GM12864 (cell line): ENCODE data around the gene WDR46.
"Not testable (repeated sequence)": the region's sequence is repeated elsewhere in the genome, so short reads cannot be mapped to it uniquely, and the experiment has no call there.

Experiments used
- DNase-seq: peaks from one replicate; pipeline ENCODE4 v3.0.0-alpha.2; 2011; ENCODE audit warnings: low read depth
- H3K4me3 ChIP-seq: 2 replicates; pipeline ENCODE4 v1.5.1; 2011; ENCODE audit warnings: mild to moderate bottlenecking, low read depth, low read length, control low read depth
- TF ChIP-seq, protein P1 (sequence below): IDR thresholded peaks from 2 replicates; pipeline ENCODE4 v1.5.1; 2011; ENCODE audit warnings: low read depth, mild to moderate bottlenecking, moderate library complexity, low read length, control low read depth, inconsistent platforms; ENCODE audit errors: missing control alignments

WDR46 gene

DNA sequence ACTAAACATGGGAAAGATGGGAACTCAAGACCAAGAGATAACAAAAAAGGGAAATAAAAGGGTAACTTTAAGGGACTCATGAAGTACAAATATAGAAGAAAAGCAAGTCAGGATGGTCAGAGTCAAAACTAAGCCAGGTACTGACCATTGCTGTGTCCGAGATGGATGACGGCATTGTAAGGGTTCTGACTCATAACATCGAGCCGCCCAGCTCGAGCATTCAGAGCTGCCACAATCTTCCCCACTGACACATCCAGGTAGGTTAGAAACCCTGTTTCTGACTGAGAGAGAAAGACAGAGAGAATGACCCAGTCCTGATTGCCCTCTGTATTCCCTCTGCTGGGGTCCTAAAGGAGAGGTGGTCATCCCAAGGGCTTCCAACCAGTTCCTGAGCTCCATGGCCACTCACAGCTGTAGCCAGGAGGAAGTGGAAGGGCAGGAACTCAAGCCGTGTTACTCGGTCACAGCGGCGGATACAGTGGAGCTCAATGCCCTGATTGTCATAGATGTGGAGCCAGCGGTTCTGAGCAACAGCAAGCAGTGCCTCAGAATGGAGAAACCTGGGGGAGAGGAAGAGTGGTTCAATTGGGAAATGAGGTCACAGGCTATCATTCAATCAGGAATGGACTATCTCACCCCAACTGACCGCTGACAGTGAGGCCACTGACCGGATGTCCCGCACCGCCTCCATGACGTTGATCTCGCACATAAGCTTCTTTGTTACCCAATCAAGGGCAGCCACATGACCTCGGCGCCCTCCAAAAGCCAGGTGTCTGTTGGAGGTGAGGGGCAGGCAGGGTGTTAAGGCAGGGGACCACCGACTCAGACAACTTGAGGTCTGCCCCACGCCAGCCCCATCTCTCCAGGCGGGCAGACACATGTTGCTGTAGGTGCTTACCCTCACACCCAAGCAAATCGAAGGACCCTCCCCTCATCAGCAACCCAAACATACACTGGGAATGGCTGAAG lies 1.8 kb downstream of the WDR46 start:
- no peak for DNase-seq
- TF ChIP-seq, protein P1, sequence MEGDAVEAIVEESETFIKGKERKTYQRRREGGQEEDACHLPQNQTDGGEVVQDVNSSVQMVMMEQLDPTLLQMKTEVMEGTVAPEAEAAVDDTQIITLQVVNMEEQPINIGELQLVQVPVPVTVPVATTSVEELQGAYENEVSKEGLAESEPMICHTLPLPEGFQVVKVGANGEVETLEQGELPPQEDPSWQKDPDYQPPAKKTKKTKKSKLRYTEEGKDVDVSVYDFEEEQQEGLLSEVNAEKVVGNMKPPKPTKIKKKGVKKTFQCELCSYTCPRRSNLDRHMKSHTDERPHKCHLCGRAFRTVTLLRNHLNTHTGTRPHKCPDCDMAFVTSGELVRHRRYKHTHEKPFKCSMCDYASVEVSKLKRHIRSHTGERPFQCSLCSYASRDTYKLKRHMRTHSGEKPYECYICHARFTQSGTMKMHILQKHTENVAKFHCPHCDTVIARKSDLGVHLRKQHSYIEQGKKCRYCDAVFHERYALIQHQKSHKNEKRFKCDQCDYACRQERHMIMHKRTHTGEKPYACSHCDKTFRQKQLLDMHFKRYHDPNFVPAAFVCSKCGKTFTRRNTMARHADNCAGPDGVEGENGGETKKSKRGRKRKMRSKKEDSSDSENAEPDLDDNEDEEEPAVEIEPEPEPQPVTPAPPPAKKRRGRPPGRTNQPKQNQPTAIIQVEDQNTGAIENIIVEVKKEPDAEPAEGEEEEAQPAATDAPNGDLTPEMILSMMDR = no peak
- no peak overlapping the region for H3K4me3 ChIP-seq

DNA sequence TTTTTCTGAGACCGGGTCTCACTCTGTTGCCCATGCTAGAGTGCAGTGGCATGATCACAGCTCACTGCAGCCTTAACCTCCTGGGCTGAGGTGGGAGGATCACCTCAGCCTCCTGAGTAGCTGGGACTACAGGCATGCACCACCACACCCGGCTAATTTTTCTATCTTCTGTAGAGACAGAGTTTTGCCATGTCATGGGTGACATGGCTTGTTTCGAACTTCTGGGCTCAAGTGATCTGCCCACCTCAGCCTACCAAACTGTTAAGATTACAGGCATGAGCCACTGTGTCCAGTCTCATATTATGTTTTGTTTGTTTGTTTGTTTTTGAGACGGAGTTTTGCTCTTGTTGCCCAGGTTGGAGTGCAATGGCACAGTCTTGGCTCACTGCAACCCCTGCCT lies 3.8 kb downstream of the WDR46 start:
- not testable (repeated sequence) for H3K4me3 ChIP-seq, DNase-seq

DNA sequence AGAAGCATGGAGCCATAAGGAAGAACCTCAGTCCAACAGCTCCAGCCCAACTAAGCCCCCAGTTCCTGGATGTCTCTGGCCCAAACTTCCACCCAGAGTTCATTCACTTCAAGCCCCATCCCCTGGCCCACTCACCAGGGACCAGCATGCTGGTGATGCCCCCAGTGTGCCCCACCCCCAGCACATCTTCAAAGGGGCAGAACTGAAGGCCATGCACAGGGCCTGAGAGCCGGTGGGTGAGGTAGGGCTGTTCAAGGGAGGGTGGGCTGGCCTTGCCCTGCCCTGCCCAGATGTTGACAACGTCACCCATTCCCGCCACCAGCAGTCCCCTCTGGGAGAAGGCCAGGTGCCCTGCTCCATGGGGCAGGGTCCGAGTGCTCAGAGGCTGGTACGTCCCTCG lies 8.5 kb downstream of the WDR46 start:
- TF ChIP-seq, protein P1 = no peak
- no peak for DNase-seq

DNA sequence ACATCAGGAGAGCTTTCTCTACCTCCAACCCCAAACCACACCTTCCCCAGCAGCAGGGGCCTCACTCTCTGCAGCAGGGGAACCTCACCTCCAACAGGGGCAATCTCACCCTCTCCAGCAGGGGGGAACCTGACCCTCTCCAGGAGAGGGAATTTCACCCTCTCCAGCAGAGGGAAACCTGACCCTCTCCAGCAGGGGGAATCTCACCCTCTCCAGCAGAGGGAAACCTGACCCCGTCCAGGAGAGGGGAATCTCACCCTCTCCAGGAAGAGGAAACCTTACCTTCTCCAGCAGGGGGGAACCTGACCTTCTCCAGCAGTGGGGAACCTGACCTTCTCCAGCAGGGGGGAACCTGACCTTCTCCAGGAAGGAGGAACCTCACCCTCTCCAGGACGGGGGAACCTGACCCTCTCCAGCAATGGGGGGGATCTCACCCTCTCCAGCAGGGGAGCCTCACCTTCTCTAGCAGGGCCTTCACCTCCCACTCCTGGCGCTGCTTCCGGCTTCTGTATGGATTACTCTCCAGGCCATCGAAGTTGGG lies 9.0 kb downstream of the WDR46 start:
- TF ChIP-seq, protein P1 = peak; percentile 51
- no peak for DNase-seq
- H3K4me3 ChIP-seq = no peak overlapping the region

More for the DNA sequence above, 8.5 kb downstream of the WDR46 start:
- no peak overlapping the region for H3K4me3 ChIP-seq

DNA sequence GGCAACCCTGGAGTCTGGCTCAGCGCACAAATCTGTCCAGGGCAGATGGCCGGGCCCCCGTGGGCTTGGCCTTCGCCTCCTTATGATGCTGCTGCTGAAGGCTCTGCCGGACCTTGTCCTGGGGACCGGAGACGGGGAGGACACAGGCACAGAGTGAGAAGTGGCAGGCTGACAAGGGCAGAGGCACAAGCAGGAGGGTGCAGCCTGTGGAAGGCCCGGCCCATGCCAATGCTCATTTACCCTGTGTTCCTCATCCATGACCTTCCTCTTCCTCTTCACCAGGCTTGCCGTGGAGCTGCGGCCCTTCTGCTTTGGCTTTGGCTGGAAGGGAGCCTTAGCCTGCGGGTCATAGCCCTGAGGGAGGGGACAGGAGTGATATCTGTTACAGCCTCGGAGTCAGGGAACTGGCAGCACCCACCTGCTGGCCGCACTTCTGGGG lies 9.8 kb downstream of the WDR46 start:
- no peak for DNase-seq
- H3K4me3 ChIP-seq = no peak overlapping the region
- TF ChIP-seq, protein P1 = no peak

DNA sequence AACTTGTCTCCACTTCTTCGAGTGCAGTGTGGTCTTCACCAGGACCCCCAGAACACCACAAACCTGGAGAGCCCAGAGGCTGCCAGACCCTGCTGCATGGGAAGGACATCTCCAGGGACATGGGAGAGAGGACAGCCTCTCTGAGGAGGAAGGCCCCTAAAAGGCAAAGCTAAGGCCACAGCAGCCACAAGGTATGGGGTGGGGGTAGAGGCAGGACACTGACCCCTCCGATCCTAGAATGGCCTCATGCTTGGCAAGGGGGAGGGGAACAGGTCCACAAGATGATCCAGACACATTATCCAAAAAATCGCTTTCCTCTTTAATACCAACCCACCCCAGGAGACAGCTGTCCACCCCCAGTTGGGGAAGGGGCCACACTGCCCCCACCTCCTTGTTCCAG lies 10.2 kb downstream of the WDR46 start:
- DNase-seq = no peak
- H3K4me3 ChIP-seq = no peak overlapping the region
- TF ChIP-seq, protein P1 = no peak

DNA sequence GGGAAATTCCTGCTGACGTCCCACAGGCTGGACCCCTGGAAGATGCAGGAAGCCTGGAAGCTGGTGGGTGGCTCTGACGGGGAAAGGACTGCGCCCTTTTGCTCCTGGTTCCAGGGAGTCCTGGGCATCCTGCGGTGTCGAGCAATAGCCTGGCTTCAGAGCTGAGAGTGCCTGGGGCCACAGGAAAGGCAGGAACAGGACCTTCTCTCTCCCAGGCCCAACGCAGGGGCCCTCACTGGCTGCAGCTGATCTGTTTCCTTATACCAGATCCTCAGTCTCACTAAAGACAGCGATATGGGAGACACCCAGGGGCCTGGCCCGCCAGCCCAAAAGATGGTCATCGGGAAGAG lies 10.7 kb downstream of the WDR46 start:
- no peak for DNase-seq
- TF ChIP-seq, protein P1 = no peak
- H3K4me3 ChIP-seq = peak overlapping the region; percentile 3; the same call in 1 of the 2 replicates
